HepG2 (cell line): Measurements from ENCODE around the gene KBTBD3. TPM values are rescaled to one million over a fixed set of nuclear protein-coding genes. Genes with fewer than 3 reads are reported as not detected.

Experiments used
- ATAC-seq: fragments of 200-7000 bp; cut with Tn5 transposase; 3 replicates; pipeline ENCODE4 v1.9.1; 2020; ENCODE audit warnings: mild to moderate bottlenecking, moderate library complexity
- BruUV-seq: library from RNA; stranded (reverse); fragments of 400-500 nt; replicated peaks from 2 replicates; lab custom pipeline; 2021; lab: Mats Ljungman, UMichigan
- CTCF ChIA-PET: fragments of 300-600 bp; formaldehyde crosslinking; extraction: SDS; loops from one replicate; lab custom pipeline; 2021; ENCODE audit warnings: low total read pairs, inconsistent platforms, low intra/inter-chr PET ratio; lab: Yijun Ruan, JAX
- POLR2A ChIA-PET: fragments of 350-600 bp; sonication (Branson Sonifier 250); formaldehyde crosslinking; loops from one replicate; lab custom pipeline; 2020; ENCODE audit warnings: antibody characterized with exemption, inconsistent platforms; lab: Yijun Ruan, JAX
- DNase-seq: peaks from one replicate; pipeline ENCODE4 v3.0.0-alpha.2; 2015; ENCODE audit warnings: low spot score
- FAIRE-seq: peaks from 3 replicates; lab custom pipeline; 2011; peaks lifted over from hg19 to GRCh38; lab: Jason Lieb, UNC
- H2AFZ ChIP-seq: one replicate; pipeline ENCODE4 v1.6.1; 2011; ENCODE audit warnings: low read length, inconsistent platforms
- H3K27ac ChIP-seq: fragments of 300-600 bp; 3 replicates; pipeline ENCODE4 v1.8.0; 2011; ENCODE audit warnings: mixed run types, mild to moderate bottlenecking, mixed read lengths, low read length, inconsistent platforms; ENCODE audit not compliant: insufficient read depth; ENCODE audit errors: extremely low read length
- H3K27me3 ChIP-seq, 2 experiments: fragments of 200-600 bp in 1 of 2; 2 replicates in 1 of 2; 3 replicates in 1 of 2; pipeline versions ENCODE4 v1.6.0 to v1.8.0; 2011; ENCODE audit warnings: low read length in 2 of 2, mild to moderate bottlenecking in 2 of 2, moderate library complexity in 2 of 2, inconsistent platforms in 1 of 2; ENCODE audit not compliant: insufficient read depth in 2 of 2, control insufficient read depth in 1 of 2
- H3K36me3 ChIP-seq, 2 experiments: fragments of 200-600 bp in 1 of 2; replicated peaks in 1 of 2; 2 replicates in 1 of 2; 3 replicates in 1 of 2; pipeline versions ENCODE4 v1.5.1 to v1.8.0; 2011; ENCODE audit warnings: low read length in 2 of 2, inconsistent platforms in 1 of 2; ENCODE audit not compliant: insufficient read depth in 2 of 2, control insufficient read depth in 1 of 2
- H3K4me1 ChIP-seq: 2 replicates; pipeline ENCODE4 v1.5.1; 2012; ENCODE audit warnings: low read length, inconsistent platforms; ENCODE audit not compliant: insufficient read depth
- H3K4me2 ChIP-seq: 2 replicates; pipeline ENCODE4 v1.6.0; 2011; ENCODE audit warnings: low read depth, low read length, inconsistent platforms
- H3K4me3 ChIP-seq, 3 experiments: fragments of 200-600 bp in 1 of 3; sonication (generic), shearing (Covaris generic) in 1 of 3; replicated peaks in 1 of 3; 2 replicates each; pipeline ENCODE4 v1.5.1; 2011 to 2016; ENCODE audit warnings: low read length in 3 of 3, inconsistent platforms in 2 of 3, low read depth in 2 of 3, mild to moderate bottlenecking in 2 of 3, control low read depth in 1 of 3, mixed read lengths in 1 of 3; ENCODE audit not compliant: insufficient read depth in 1 of 3
- H3K79me2 ChIP-seq: one replicate; pipeline ENCODE4 v1.6.1; 2011; ENCODE audit warnings: low read length, inconsistent platforms; ENCODE audit not compliant: insufficient read depth
- H3K9ac ChIP-seq: 2 replicates; pipeline ENCODE4 v1.6.0; 2011; ENCODE audit warnings: mild to moderate bottlenecking, low read depth, low read length, inconsistent platforms; ENCODE audit not compliant: insufficient read depth
- H3K9me3 ChIP-seq: 2 replicates; pipeline ENCODE4 v1.5.1; 2012; ENCODE audit warnings: mild to moderate bottlenecking, low read length
- H4K20me1 ChIP-seq: 2 replicates; pipeline ENCODE4 v1.6.0; 2011; ENCODE audit warnings: inconsistent platforms, mild to moderate bottlenecking, low read length, moderate library complexity; ENCODE audit not compliant: insufficient read depth
- CBX1 ChIP-seq: IDR thresholded peaks from one replicate; pipeline ENCODE4 v1.6.1; 2016; ENCODE audit warnings: antibody characterized with exemption, low read depth
- MYPOP ChIP-seq: sonication (generic); formaldehyde crosslinking; IDR thresholded peaks from 2 replicates; pipeline ENCODE4 v1.8.1; 2023; ENCODE audit warnings: mild to moderate bottlenecking, moderate library complexity, missing genetic modification reagents
- NFIB ChIP-seq: sonication (generic); formaldehyde crosslinking; IDR thresholded peaks from 2 replicates; pipeline ENCODE4 v1.9.0; 2021; ENCODE audit warnings: missing genetic modification reagents, mild to moderate bottlenecking, borderline replicate concordance
- NR2C2 ChIP-seq: sonication (generic); formaldehyde crosslinking; IDR thresholded peaks from 2 replicates; pipeline ENCODE4 v1.4.0; 2020; ENCODE audit warnings: missing genetic modification reagents, mild to moderate bottlenecking, moderate library complexity, borderline replicate concordance
- SPEN ChIP-seq: sonication (generic); formaldehyde crosslinking; IDR thresholded peaks from 2 replicates; pipeline ENCODE4 v1.5.1; 2020; ENCODE audit warnings: low read depth, mild to moderate bottlenecking, missing genetic modification reagents
- SRY ChIP-seq: sonication (generic); formaldehyde crosslinking; IDR thresholded peaks from 2 replicates; pipeline ENCODE4 v1.8.0; 2022; ENCODE audit warnings: mild to moderate bottlenecking, missing genetic modification reagents
- ZNF878 ChIP-seq: sonication (generic); formaldehyde crosslinking; IDR thresholded peaks from 2 replicates; pipeline ENCODE4 v1.8.1; 2023; ENCODE audit warnings: mild to moderate bottlenecking, missing genetic modification reagents, moderate library complexity
- in situ Hi-C: cut with HindIII; loops from 2 replicates; pipeline ENCODE4 v1.10.0; 2017; ENCODE audit warnings: low pct_unique_long_range_greater_than_20kb; ENCODE audit not compliant: extremely low pct_ligation_motif_present
- intact Hi-C: fragments of 100-400 bp; cut with micrococcal nuclease; formaldehyde crosslinking; loops from one replicate; pipeline ENCODE4 v1.10.0; 2022; ENCODE audit not compliant: unreplicated experiment
- polyA plus RNA-seq, 8 experiments: library from polyadenylated mRNA; depleted of rRNA in 3 of 8; stranded (reverse) in 7 of 8; unstranded in 1 of 8; fragments of >200 nt; fragmentation: Illumina TruSeq in 4 of 8; extraction: Trizol in 4 of 8; gene quantifications; 2 replicates each; pipeline versions ENCODE4 v1.2.1 to v1.2.3, GENCODE V29; 2011 to 2016; ENCODE audit warnings: low read depth in 4 of 8, missing spikeins in 1 of 8, mixed read lengths in 1 of 8; ENCODE audit not compliant: insufficient read depth in 1 of 8
- total RNA-seq, 5 experiments: library from RNA; depleted of rRNA; stranded (reverse); fragments of >200 nt; fragmentation: Illumina TruSeq; extraction: Trizol; gene quantifications; 2 replicates each; pipeline ENCODE4 v1.2.3, GENCODE V29; 2016; ENCODE audit warnings: low read depth in 1 of 5

KBTBD3 gene
- total and polyA plus RNA-seq, 2 of the 13 experiments (the other 11 are each of a cell fraction or from before 2014, with no cell fraction given) = 1.8 to 7.4 TPM

- Histone ChIP-seq H2AFZ (no peak overlapping the region), H3K4me1 (no peaks in the 10 kb centered on the region), H3K9me3 (no peaks in the 10 kb centered on the region)
- DNase-seq = no peak
- FAIRE-seq = no peak
- TF ChIP-seq MYPOP (CRISPR knock-in tag) = no peak
- TF ChIP-seq CBX1 = no peak
- no peak for TF ChIP-seq NFIB
- no peak for TF ChIP-seq SRY (CRISPR knock-in tag)
- TF ChIP-seq SPEN (CRISPR knock-in tag) = no peak
- TF ChIP-seq NR2C2 (CRISPR knock-in tag) = no peak
- no peak for TF ChIP-seq ZNF878
- TF ChIP-seq, all 625 proteins: peak for 0
- no peaks in the 10 kb centered on the region for H3K79me2 ChIP-seq
- H3K4me3 ChIP-seq = no peak overlapping the region
- ATAC-seq = no peak
- CTCF ChIA-PET = no interaction called here
- H3K9ac ChIP-seq = no peak overlapping the region
- intact Hi-C loops = no loop called here
- BruUV-seq = no TSS peak
- H3K27me3 ChIP-seq = no peaks in the 10 kb centered on the region
- no peaks in the 10 kb centered on the region for H4K20me1 ChIP-seq
- H3K27ac ChIP-seq = no peak overlapping the region
- POLR2A ChIA-PET = no interaction called here
- in situ Hi-C loops = no loop called here
- H3K4me2 ChIP-seq = no peak overlapping the region
- no peaks in the 10 kb centered on the region for H3K36me3 ChIP-seq
Observed at GRCh38 chr11:106063009-106063408, 14.1 kb downstream of the KBTBD3 start.
